Memory B cell (primary cell): Measurements from ENCODE around the gene AQP12A.
"Not testable (repeated sequence)": the region's sequence is repeated elsewhere in the genome, so short reads cannot be mapped to it uniquely, and the experiment has no call there.

Source experiments
- ATAC-seq: fragments of 150-1000 bp; cut with Tn5 transposase; 2 replicates; pipeline ENCODE4 v1.10.0; 2021; ENCODE audit warnings: low read depth, mild to moderate bottlenecking, moderate library complexity
- DNase-seq, 2 donors: peaks; one replicate each; pipeline ENCODE4 v3.0.0; 2022; ENCODE audit warnings: low spot score in 2 of 2
- H3K27ac Mint-ChIP-seq: one replicate; pipeline ENCODE4 v1.8.0; 2022; ENCODE audit warnings: mild to moderate bottlenecking, moderate library complexity, mixed read lengths
- H3K27me3 Mint-ChIP-seq: one replicate; pipeline ENCODE4 v1.8.0; 2022; ENCODE audit warnings: mixed read lengths
- H3K36me3 Mint-ChIP-seq: one replicate; pipeline ENCODE4 v1.8.0; 2022; ENCODE audit warnings: mild to moderate bottlenecking, mixed read lengths
- H3K4me1 Mint-ChIP-seq: one replicate; pipeline ENCODE4 v1.8.0; 2022; ENCODE audit warnings: mixed read lengths
- H3K4me3 Mint-ChIP-seq: one replicate; pipeline ENCODE4 v1.8.0; 2022; ENCODE audit warnings: mild to moderate bottlenecking, moderate library complexity, mixed read lengths
- H3K9me3 Mint-ChIP-seq: one replicate; pipeline ENCODE4 v1.8.0; 2022; ENCODE audit warnings: mixed read lengths

AQP12A gene, protein sequence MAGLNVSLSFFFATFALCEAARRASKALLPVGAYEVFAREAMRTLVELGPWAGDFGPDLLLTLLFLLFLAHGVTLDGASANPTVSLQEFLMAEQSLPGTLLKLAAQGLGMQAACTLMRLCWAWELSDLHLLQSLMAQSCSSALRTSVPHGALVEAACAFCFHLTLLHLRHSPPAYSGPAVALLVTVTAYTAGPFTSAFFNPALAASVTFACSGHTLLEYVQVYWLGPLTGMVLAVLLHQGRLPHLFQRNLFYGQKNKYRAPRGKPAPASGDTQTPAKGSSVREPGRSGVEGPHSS

GRCh38 chr2:240691631-240692420 lies at the start of gene AQP12A:
TSS of gene AQP12A (plus strand) at chr2:240691866. CDS start at chr2:240691914, 48 bp downstream.
- not testable (repeated sequence) for H3K36me3 Mint-ChIP-seq, H3K4me3 Mint-ChIP-seq, H3K27me3 Mint-ChIP-seq

DNA sequence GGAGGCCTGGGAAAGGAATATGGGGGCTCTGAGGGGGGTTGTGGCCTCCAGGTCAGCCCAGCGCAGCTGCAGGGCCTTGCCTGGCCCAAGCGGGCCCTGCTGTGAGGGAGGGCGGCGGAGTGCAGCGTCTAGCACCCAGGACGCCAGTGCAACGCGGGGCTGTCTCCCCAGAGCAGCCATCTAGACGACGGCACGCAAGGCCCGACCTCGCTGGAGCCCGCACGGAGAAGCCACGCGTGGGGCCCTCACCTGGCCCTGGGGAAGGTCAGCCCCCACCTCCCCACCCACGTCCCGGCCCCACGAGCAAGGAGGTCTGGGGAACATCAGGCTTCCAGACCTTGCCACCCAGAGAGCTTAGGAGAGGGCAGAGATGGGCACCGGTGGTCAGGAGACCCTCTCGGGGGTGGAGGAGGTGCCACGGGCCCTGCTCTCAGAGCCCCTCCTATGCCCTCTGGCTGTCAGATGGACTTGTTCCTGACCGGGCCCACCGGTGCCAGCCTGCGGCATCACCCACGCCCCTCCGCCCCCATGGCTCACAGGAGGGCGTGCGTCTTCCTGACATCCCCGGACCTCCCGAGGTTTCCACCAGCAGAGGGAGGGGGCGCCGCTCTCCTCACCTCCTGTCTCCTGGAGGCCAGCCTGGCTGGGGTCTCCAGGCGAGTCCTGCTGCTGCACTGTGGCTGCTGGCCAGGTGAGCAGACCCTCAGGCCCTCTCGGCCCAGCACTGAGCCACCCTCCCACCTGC lies 49.4 kb upstream of the AQP12A start:
- Mint-ChIP-seq H3K9me3 (no peaks in the 10 kb centered on the region), H3K4me3 (no peak overlapping the region), H3K4me1 (peaks cover 2% of the 10 kb centered on the region), H3K27me3 (peaks cover 6% of the 10 kb centered on the region), H3K36me3 (no peaks in the 10 kb centered on the region), H3K27ac (no peak overlapping the region)
- no peak for DNase-seq
- no peak for ATAC-seq

More at GRCh38 chr2:240691631-240692420, at the start of gene AQP12A:
- not testable (repeated sequence) for H3K4me1 Mint-ChIP-seq, ATAC-seq, H3K27ac Mint-ChIP-seq, H3K9me3 Mint-ChIP-seq
- peak in 1 of 2 donors; percentile 9 for DNase-seq

GRCh38 chr2:240642806-240643092 lies 48.9 kb upstream of the AQP12A start:
- Mint-ChIP-seq H3K4me3 (no peak overlapping the region), H3K9me3 (no peaks in the 10 kb centered on the region), H3K27ac (no peak overlapping the region), H3K27me3 (peaks cover 9% of the 10 kb centered on the region), H3K36me3 (no peaks in the 10 kb centered on the region), H3K4me1 (peaks cover 2% of the 10 kb centered on the region)
- DNase-seq (peak in 1 of 2 donors; percentile 9), ATAC-seq (no peak)

DNA sequence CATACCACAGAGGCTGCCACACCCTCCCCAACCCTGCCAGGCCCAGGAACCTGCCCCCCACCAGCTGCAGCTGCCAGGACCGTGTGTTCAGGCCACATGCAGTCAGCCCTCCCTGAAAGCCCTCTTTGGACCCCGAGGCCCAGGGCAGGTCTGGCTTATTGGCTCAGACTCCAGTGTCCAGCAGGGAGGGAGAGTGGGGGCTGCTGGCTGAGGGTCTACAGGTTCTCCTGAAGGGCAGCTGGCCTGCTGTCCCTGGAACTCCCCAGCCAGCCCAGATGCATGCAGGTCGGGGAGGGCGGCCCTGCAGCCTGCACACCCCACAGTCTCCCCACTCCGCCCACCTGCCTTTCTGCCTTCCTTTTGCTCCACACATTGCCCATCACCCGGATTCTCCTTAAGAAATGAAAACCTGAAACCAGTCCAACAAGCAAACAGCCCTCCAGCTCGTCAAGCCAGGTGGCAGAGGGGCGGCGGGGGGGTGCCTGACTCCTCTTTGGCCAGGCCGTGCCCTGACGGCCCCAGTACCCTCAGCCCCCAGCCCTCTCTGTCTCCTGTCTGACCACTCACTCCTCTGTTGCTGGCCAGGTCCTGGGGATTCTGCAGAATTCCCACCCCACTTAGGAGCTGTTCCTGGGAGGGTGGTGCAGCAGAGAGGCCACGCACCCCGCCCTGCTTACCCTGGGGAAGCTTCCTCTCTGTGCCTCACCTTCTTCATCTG lies 48.4 kb upstream of the AQP12A start:
- Mint-ChIP-seq H3K27ac (no peak overlapping the region), H3K36me3 (no peaks in the 10 kb centered on the region), H3K9me3 (no peaks in the 10 kb centered on the region), H3K27me3 (peaks cover 6% of the 10 kb centered on the region), H3K4me1 (peaks cover 2% of the 10 kb centered on the region), H3K4me3 (no peak overlapping the region)
- DNase-seq (peak in 1 of 2 donors; percentile 7), ATAC-seq (no peak)

DNA sequence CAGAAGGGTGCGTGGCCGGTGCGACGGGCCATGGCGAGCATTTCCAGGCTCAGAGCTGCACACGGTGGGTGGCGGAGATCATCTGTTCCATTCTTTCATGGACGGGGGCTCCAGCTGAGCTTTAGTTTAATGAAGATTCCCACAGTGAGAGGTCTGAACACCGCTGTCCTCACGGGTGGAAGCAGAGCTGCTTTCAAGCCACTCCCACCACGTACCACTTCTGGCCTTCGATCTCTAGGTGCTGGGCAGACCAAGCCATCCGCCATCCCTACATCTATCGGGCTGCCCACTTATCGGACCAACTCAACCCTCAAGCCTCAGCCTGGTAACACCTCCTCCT lies 47.9 kb upstream of the AQP12A start:
- no peak overlapping the region for H3K4me3 Mint-ChIP-seq
- no peak overlapping the region for H3K27ac Mint-ChIP-seq
- peaks cover 9% of the 10 kb centered on the region for H3K27me3 Mint-ChIP-seq
- DNase-seq (no peak), ATAC-seq (no peak)
- H3K9me3 Mint-ChIP-seq = no peaks in the 10 kb centered on the region
- H3K4me1 Mint-ChIP-seq = peaks cover 2% of the 10 kb centered on the region
- H3K36me3 Mint-ChIP-seq = no peaks in the 10 kb centered on the region

- no peaks in the 10 kb centered on the region for H3K9me3 Mint-ChIP-seq
- H3K36me3 Mint-ChIP-seq = no peaks in the 10 kb centered on the region
- H3K27ac Mint-ChIP-seq = no peak overlapping the region
- peaks cover 9% of the 10 kb centered on the region for H3K27me3 Mint-ChIP-seq
- ATAC-seq (no peak), DNase-seq (peak in 1 of 2 donors; percentile 4)
- H3K4me1 Mint-ChIP-seq = peaks cover 2% of the 10 kb centered on the region
- no peak overlapping the region for H3K4me3 Mint-ChIP-seq
These were observed 47.5 kb upstream of the AQP12A start for GRCh38 chr2:240644171-240644651.

DNA sequence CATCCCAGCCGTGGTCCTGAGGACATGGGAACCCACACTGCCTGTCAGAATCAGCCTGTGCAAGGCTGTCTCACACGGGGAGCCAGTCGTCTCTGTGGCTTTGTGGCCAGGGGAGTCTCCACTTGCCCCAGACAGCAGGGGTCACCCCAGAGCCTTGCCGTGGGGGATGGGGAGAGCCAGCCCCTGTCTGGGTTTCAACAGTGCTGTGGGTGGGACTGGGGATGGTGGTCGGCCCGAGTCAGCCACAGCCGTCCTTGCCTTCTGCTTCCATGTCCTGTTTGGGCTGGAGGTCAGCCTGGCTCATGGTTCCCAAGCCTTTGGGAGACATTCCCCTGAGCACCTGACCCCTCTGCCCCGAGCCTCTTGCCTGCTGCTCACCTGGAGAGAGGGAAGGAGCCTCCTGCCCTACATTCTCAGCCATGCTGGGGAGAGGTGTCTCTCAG lies 46.8 kb upstream of the AQP12A start:
- DNase-seq (peak in 1 of 2 donors; percentile 8), ATAC-seq (no peak)
- Mint-ChIP-seq H3K27me3 (peaks cover 9% of the 10 kb centered on the region), H3K36me3 (no peaks in the 10 kb centered on the region), H3K9me3 (no peaks in the 10 kb centered on the region), H3K4me1 (peaks cover 2% of the 10 kb centered on the region), H3K4me3 (no peak overlapping the region), H3K27ac (no peak overlapping the region)

GRCh38 chr2:240645346-240645745 lies 46.3 kb upstream of the AQP12A start:
- Mint-ChIP-seq H3K9me3 (no peaks in the 10 kb centered on the region), H3K27me3 (peaks cover 9% of the 10 kb centered on the region), H3K4me1 (peaks cover 2% of the 10 kb centered on the region), H3K4me3 (no peak overlapping the region), H3K36me3 (no peaks in the 10 kb centered on the region), H3K27ac (no peak overlapping the region)
- no peak for ATAC-seq
- DNase-seq = peak in 1 of 2 donors; percentile 5

DNA sequence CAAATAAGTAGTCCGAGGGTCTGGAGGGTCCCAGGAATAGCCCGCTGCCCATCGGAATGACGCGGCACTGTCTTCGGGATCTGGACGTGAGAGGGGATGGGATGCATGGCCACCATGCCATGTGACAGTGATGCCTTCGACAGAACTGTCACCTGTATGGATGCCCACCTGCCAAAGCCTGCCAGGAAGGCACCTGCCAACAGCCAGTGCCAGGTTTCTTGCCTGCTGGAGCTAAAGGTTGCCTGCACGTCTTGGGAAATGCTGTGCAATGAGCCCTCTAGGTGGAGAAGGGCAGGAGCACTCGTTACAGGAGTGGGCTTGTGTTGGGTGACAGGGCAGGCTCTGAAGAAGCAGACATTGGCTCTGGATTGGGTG lies 45.9 kb upstream of the AQP12A start:
- Mint-ChIP-seq H3K4me3 (no peak overlapping the region), H3K27ac (no peak overlapping the region), H3K9me3 (no peaks in the 10 kb centered on the region), H3K4me1 (peaks cover 2% of the 10 kb centered on the region), H3K27me3 (peaks cover 10% of the 10 kb centered on the region), H3K36me3 (no peaks in the 10 kb centered on the region)
- ATAC-seq = no peak
- DNase-seq = no peak

- Mint-ChIP-seq H3K27ac (no peak overlapping the region), H3K27me3 (peaks cover 13% of the 10 kb centered on the region), H3K9me3 (no peaks in the 10 kb centered on the region), H3K4me1 (peaks cover 2% of the 10 kb centered on the region), H3K36me3 (no peaks in the 10 kb centered on the region), H3K4me3 (no peak overlapping the region)
- DNase-seq (peak in 1 of 2 donors; percentile 10), ATAC-seq (no peak)
These were observed 45.3 kb upstream of the AQP12A start for GRCh38 chr2:240646176-240646899.

GRCh38 chr2:240646900-240647502 lies 44.7 kb upstream of the AQP12A start:
- ATAC-seq = no peak
- DNase-seq = peak in 1 of 2 donors; percentile 8
- no peak overlapping the region for H3K27ac Mint-ChIP-seq
- peaks cover 2% of the 10 kb centered on the region for H3K4me1 Mint-ChIP-seq
- no peaks in the 10 kb centered on the region for H3K9me3 Mint-ChIP-seq
- H3K4me3 Mint-ChIP-seq = no peak overlapping the region
- peaks cover 16% of the 10 kb centered on the region for H3K27me3 Mint-ChIP-seq
- no peaks in the 10 kb centered on the region for H3K36me3 Mint-ChIP-seq

GRCh38 chr2:240647503-240648154 lies 44.0 kb upstream of the AQP12A start:
- Mint-ChIP-seq H3K27me3 (peaks cover 20% of the 10 kb centered on the region), H3K27ac (no peak overlapping the region), H3K4me1 (peaks cover 2% of the 10 kb centered on the region), H3K9me3 (no peaks in the 10 kb centered on the region), H3K4me3 (no peak overlapping the region), H3K36me3 (no peaks in the 10 kb centered on the region)
- ATAC-seq (no peak), DNase-seq (peak in 1 of 2 donors; percentile 7)
